Choroid plexus epithelial cell (primary cell): ENCODE data around the gene EFNA5.

Source experiments
- DNase-seq: peaks from one replicate; pipeline ENCODE4 v3.0.0-alpha.2; 2010; ENCODE audit warnings: low read depth
- H3K4me3 ChIP-seq: 2 replicates; pipeline ENCODE4 v1.5.1; 2011; ENCODE audit warnings: low read depth, mild to moderate bottlenecking, control low read depth, low read length, moderate library complexity
- CTCF ChIP-seq: conservative IDR thresholded peaks from 2 replicates; pipeline ENCODE4 v1.5.1; 2011; ENCODE audit warnings: low read depth, mild to moderate bottlenecking, control low read depth, inconsistent platforms, low read length, moderate library complexity

Gene EFNA5

DNA sequence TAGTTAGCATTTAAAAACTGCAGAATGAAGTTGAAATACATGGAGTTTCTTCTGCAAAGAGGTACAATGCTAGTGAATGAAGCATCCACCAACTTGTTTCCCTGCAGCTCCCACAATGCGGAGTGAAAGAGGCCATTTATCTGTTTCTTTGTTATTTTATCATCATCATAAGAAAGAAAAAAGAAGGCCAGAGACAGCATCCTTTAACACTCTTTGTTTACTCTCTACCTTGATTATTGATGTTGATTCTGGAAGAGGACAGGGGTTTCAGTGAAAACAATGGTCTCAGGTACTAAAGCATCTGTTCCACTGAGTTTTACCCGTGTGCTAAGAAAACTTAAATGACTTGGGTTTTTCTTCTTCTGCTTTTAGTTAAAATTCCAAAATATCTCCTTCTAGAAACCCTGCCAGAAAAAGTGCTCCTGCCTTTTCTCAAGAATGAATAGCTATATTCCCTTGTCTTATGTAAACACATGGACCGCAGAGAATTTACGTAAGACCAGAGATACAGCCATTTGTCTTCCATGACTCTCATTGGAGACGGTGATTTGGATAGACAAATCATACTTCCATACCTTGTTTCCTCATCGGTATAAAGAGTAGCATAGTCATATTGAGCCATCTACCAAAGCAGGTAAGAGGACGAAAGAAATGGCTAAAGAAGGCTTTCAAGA lies 81.1 kb downstream of the EFNA5 start:
- DNase-seq: no peak
- TF ChIP-seq CTCF: no peak
- H3K4me3 ChIP-seq: no peak overlapping the region

DNA sequence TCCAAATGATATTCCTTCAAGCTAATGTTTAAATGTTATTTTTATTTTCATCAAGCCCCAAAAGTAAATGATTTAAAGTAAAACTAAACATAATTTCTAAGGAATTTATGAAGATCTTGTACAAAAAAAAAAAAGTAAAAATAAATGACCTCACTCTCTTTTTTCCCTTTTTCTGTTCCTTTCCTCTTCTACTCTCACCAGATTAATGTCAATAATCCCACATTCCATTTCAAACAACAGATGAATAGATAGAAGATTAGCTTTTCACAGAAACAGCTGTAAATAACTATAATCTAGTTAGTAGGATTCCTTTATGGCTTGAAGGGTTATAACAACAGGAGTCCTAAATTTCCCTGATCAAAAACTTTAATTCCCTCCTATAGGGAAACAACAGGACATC lies 88.1 kb downstream of the EFNA5 start:
- no peak for DNase-seq
- TF ChIP-seq CTCF: no peak
- no peak overlapping the region for H3K4me3 ChIP-seq

DNA sequence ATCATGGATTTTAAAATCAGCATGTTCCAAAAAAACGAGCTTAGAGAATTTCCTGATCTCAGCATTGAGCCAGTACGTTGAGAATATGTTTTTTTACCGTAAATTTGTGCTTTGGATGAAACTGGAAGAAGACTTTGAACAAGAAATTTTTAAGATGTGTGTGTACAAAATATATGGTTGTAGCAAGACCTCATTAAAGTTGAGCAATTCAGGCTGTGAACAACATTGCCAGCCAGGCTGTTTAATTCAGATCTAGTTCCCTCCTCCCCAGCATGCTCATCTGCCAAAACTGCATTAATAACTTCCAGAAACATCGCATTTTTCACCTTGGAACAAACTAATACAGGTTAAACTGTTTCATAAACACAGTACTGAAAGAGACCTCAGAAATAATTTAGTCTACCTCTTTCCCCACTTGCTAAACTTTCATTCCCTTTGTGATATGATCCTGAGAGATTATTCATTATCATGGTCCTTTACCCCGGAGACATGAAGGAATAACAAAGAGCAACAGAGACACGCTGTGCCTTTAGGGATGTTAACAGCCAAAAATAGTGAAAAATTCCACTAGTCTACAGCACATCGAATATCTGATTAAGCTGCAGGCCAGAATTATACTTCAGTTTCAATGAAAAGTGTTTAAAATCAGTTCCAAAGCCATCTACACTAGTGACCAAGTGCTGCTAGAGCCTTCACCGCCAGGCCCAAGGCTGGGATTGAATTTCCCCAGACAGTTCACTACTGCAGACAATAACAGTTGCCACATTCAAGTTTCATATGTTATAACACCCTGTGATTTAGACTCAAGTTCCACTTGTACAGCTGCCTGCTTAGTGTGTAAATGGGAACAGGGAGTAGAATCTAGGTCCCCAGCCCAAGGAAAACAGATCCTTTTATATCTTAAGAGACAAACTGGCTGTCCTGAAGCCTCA lies 89.6 kb downstream of the EFNA5 start:
- no peak overlapping the region for H3K4me3 ChIP-seq
- TF ChIP-seq CTCF: no peak
- DNase-seq: peak; percentile 59

- TF ChIP-seq CTCF: no peak
- DNase-seq: no peak
- H3K4me3 ChIP-seq: no peak overlapping the region
Observed at GRCh38 chr5:107578051-107578635, 92.6 kb downstream of the EFNA5 start.

DNA sequence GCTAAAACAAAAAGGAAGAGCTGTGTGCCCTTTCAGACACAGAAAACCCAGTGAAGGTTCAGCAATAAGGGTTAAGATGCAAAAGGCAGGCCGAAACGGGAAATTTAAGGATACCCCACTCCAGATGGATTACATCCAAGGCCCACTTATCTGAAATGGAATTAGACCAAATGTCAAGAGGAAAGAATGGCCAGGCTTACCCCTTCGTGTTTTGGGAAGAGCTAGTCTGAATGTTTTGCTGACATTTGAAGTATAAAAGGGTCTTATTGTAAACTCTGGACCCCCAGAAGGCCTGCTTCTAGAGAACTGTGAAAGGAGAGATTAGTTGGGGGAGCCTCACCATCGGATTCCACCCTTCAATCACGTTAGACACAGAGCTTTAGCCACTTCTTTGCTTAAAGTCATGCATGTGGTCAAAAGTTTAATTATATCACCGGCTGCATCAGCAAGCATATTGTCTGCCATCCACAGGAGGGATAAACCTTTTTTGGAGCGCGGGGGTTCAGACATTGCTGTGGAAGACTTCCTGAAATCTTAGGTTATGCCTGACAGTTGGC lies 93.3 kb downstream of the EFNA5 start:
- no peak for TF ChIP-seq CTCF
- H3K4me3 ChIP-seq: no peak overlapping the region

DNA sequence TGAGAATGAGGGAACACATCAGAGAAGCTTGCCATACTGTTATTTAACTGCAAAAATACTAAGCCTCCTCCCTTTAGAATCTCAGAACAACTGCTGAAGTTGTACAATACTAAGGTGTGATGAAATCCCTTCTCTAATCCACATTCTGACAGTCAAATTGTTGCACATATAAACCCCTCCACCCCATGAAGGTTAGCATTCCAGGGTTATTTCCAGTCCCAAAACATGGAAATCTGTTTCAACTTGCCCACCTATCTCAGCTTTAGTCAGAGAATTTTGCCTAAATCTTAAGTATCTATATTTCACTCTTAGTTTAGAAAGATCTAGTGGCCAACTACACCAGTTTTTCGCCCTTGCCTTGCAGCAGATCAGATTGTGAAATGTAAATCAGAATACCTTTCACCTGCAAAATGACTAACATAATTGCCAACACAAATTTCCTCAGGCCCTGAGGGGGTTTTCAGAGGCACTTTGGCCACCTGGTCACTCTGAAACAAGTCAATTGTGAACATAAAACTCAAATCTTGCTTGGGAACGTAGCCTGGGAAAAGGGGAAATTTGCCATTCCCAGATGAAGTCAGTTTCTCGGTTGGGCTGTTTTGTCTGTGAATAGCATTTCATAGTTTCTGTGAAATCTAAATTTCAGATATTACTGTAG lies 93.9 kb downstream of the EFNA5 start:
- H3K4me3 ChIP-seq: no peak overlapping the region
- no peak for DNase-seq
- TF ChIP-seq CTCF: no peak

More for the DNA sequence above, 93.3 kb downstream of the EFNA5 start:
- DNase-seq: no peak
